ENCODE results near the gene CIB1.

CIB1 gene

DNA sequence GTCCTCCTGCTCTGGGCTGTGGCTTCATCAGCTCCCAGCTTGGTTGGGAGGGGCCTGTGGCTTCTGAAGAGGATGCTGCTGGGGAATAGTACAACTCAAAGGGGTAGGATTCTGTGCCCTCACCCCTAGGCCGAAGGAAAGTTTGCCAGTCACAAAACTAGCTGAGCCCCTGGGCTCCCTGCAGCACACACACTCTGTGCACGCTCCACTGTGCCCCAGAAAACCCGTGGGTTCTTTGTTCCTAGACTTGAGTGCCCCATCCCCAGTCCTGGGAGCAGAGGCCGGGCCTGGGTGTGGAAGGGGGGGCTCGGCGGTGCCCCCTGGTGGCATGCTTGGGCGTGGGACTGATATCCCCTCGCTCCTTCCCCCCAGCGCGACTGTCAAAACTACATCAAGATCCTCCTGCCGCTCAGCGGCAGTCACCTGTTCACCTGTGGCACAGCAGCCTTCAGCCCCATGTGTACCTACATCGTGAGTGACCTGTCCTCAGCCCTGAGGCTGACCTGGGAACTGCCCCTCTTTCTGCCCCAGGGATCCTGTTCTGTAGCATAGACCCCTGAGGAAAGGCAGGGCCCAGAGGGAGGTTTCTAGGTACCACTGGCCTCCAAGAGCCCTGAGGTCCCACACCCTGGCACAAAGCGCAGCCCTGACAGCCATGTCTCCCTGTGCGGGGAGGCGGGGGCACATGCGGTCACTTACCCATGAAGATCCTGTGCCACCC lies 14.2 kb downstream of the CIB1 start:
- peak in 5 of 58 donors; percentile 9 to 35 (median 18) for DNase-seq

DNA sequence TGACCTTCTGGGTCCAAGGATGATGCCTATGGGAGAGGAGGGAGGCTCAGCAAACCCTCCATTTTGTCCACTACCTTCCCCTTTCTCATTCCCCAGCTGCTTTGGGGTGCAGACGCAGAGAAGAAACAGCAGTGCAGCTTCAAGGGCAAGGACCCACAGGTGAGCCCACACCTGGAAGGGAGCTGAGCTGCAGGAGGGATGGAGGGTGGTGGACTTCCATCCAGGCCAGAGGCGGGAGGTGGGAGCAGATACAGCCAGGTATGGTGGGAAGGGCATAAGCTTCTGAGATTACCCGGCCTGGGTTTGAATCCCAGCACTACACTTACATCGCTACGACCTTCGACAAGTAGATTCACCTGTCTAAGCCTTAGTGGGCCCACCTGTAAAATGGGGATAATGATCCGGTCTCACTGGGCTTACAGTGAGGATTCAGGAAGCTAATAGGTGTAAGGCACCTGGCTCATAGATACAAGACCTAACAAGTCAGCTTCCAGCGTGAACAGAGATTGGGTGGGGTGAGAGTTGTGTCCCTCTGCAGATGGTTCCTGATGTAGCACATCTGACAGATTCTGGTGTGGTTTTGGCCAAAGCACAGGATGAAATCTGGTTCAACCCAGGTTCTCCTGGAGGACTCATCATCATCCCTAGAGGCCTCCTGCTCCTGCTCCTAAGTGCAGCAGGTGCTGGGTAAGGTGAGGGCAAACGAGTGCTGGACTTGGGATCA lies 15.9 kb downstream of the CIB1 start:
- no peak for DNase-seq

GRCh38 chr15:90214553-90215196 lies 19.1 kb downstream of the CIB1 start:
- DNase-seq: no peak

DNA sequence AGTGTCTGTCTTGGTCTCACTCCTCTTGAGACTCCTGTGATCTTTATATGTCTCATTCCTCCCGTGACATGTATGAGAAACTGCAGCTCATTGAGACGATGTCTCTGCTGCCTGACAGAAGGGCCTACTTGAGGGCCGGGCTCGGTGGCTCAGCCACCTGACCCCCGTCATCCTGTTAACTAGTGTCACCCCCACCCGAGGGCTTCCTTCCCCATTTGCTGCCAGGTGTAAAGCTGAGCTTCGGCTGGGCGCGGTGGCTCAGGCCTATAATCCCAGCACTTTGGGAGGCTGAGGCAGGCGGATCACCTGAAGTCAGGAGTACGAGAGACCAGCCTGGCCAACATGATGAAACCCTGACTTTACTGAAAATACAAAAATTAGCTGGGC lies 19.9 kb downstream of the CIB1 start:
- DNase-seq: no peak

DNA sequence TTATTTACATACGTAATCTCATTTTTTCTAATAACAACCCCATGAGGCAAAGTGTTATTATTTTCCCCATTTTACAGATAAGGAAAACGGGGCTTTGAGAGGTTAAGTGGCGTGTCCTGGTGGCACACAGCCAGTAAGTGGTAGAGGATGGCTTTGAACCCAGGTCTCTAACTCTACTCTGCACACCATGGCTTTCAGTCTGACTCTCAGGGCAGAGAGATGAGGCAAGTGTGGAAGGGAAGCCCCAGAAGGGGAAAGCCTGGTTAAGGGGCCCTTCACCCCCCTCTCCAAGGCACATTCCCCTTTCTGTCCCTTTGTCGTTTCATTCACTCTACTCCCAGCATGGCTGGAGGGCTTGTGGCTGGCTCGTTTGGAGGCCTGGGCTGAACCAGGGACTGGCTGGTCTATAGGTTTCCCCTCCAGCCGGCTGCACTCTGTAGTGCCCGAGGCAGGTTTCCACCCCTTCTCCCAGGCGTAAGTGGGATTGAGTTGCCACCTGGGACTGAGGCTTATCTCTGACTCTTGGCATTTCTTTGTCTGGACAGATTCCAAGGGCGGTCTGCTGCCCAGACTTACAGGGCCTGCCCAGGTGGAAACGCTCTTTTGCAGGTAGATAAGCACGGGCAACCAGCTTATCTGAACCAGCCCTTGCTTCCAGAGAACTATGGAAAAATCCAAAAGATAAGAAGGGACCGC lies 20.5 kb downstream of the CIB1 start:
- DNase-seq: no peak

- DNase-seq: peak in 2 of 58 donors; percentile 18 to 42
Observed at GRCh38 chr15:90212221-90213098, 21.3 kb downstream of the CIB1 start.

- no peak for DNase-seq
Observed at GRCh38 chr15:90211440-90212143, 22.1 kb downstream of the CIB1 start.

DNA sequence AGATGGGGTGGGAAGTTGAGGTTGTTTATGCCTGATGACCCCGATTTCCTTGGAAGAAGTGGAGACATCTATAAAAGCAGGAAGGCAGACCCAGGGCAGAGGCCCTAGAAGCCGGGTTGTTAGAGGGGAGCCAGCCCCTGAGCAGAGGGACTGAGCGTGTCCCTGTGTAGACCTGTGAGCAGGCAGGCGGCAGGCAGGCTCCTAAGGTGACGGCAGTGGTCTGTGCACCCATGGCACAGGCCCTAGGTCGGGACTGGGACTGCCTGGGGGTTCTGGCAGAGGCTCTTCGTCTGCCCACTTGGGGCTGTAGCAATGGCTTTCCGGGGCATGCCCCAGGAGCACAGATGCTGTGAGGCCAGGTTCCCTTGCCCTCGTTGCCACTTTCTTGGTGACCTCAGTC lies 22.7 kb downstream of the CIB1 start:
- no peak for DNase-seq

GRCh38 chr15:90210593-90210992 lies 23.1 kb downstream of the CIB1 start:
- no peak for DNase-seq

- no peak for DNase-seq
Observed at GRCh38 chr15:90209591-90209990, 24.1 kb downstream of the CIB1 start.

DNA sequence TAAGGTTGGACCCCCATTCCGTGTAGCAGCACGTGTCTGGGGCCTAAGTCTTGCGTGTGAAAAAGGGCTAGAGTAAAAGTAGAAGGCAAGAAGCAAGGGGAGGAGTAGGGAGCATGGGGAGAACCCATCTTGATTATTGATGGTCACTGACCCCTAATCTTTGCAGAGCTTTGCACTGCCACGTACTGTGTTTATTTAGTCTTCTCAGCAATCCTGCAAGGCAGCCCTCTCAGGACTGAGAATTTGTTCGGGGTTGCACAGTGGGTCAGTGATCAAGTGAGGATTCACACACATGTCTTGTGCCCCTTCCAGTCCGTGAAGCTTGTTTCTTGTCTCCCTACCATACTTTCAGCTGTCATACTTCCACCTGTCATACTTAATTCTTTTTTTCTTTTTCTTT lies 25.4 kb downstream of the CIB1 start:
- no peak for DNase-seq

DNA sequence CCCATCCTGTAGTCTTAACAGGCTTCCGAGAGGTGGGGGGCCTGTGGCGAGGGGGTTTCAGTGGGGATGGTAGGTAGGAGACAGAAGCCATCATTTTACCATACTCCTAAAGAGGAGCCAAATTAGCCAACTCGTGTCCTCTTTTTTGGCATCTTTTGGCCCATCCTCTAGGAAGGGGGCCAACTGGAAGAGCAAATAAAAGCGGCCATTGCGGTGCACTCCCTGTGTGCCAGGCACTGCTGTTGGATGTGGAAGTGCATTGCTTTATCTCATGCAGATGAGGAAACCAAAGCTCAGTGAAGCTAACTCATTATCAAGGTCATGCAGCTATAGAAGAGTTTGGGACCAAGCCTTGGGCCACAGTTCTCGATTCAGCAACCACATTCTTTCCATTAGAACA lies 26.5 kb downstream of the CIB1 start:
- no peak for DNase-seq

DNA sequence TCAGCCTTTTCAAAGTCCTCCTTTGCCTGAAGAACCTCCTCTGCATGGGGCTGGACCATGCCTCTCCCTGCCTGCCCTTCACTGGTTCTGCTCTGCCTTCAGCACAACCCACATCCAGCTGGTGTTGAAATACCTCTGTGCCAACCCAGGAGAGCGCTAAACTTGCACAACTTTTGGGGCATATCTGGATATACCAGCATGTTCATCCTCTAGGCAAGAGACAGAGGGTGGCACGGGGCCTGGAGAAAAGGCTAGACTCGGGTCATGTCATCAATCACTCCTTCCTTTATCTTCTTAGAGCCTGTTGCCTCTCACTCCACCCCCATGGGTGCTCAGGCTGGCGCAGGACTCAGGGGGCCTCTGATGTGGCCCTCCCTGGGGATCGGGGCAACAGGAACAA lies 27.9 kb downstream of the CIB1 start:
- peak in 1 of 58 donors; percentile 8 for DNase-seq

DNA sequence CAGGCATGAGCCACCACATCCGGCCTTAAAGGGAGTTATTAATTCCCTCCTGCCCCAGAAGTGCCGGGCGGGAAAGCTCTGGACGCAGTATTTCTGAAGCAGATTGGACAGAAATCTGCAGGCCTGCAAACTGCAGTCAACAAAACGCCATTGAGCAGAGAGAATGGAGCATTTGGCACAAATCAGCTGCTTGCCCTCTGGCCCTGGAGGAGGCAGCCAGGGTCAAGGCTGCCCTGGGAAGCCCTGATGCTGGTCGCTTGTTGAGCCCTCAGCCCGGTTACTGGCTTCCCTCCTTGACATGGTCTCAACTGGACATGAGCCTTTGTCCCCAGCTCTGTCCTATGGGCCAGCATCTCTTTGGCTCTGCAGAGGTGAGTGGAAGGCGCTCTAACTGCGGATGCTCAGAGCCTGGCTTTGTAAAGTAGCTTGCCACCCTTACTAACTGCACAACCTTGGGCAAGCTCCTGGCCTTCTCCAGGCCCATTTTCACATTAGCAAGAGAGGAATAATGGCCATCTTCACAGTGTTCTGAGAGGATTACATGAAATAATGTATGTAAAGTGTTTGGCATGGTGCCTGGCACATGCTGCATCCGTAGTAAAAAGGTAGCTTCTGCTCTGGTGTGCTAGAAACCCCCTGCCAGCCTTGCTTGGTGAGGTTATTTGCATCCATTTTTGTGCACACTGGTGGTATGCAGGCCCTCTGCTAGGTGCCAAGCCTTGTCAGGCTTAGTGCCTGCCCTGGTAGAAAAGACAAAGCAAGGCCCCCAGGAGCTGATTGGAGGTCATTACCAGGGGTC lies 28.5 kb downstream of the CIB1 start:
- DNase-seq: peak in 18 of 58 donors; percentile 10 to 58 (median 30)

DNA sequence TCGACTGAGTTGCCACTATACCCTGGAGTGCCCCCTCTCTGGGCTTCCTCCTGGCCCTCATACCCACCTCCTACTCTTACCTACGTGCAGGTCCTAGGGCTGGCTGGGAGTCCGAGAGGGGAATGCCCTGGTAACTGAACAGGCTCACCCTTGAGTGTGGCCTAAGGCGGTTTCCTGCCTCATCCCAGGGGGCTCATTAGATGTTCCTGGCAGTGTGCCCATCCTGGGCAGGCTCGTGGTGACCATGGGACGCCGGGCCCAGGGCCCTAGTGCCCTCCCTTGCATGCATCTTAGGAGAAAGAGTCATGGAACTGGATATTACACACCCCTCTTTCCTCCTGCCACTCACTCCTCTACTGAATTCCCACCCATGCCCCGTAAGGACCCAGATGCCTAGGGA lies 29.8 kb downstream of the CIB1 start:
- peak in 33 of 58 donors; percentile 9 to 68 (median 30) for DNase-seq

- no peak for DNase-seq
Observed at GRCh38 chr15:90203473-90203872, 30.3 kb downstream of the CIB1 start.

DNA sequence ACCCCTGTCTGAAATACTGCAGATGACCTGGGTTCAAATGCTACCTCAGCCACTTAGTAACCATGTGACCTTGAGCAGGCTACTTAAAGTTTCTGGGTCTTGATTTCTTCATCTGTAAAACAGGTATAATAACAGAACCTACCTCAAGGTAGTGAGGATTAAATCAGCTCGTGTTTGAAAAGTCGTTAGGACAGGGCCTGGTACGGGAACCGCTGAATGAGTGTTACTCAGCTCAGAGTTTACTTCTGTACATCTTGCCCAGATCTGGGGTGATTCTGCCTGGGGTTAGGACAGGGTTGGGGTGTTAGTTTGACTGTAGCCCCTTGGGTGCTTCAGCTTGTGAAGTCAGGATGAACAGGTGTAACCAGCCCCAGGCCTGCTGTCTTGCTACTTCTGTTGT lies 30.8 kb downstream of the CIB1 start:
- no peak for DNase-seq

- peak in 2 of 58 donors; percentile 38 for DNase-seq
Observed at GRCh38 chr15:90201944-90202375, 31.8 kb downstream of the CIB1 start.
